A673 (cell line): Measurements from ENCODE around the gene YES1.

Source experiments
- CTCF ChIP-seq: fragments of 300-800, 200-600 bp; sonication (generic); conservative IDR thresholded peaks from 2 replicates; pipeline ENCODE4 v1.5.1; 2017; ENCODE audit warnings: low read depth, mild to moderate bottlenecking, antibody characterized with exemption, low read length, moderate library complexity, mixed read lengths
- EZH2 ChIP-seq: fragments of 200-600 bp; sonication (generic); IDR thresholded peaks from 2 replicates; pipeline ENCODE4 v1.6.1; 2017; ENCODE audit warnings: borderline replicate concordance, low read depth, mild to moderate bottlenecking, mixed read lengths, antibody characterized with exemption, low read length; ENCODE audit not compliant: poor library complexity, severe bottlenecking

GRCh38 chr18:697800-698199 is 114.2 kb downstream of the YES1 start:
- TF ChIP-seq CTCF (no peak), EZH2 (no peak)
